Neural cell (in vitro differentiated cells): ENCODE measurements around the gene PBX3.
"Not testable (repeated sequence)": the region's sequence is repeated elsewhere in the genome, so short reads cannot be mapped to it uniquely, and the experiment has no call there.

Experiments used
- CTCF ChIP-seq: fragments of 450-650 bp; IDR thresholded peaks from 2 replicates; pipeline ENCODE4 v1.5.1; 2014; ENCODE audit warnings: antibody characterized with exemption, mild to moderate bottlenecking, moderate library complexity; ENCODE audit not compliant: poor library complexity, severe bottlenecking
- EZH2 ChIP-seq: fragments of 200-600, 300-800 bp; shearing (Covaris generic), sonication (generic); IDR thresholded peaks from 2 replicates; pipeline ENCODE4 v1.6.1; 2014; ENCODE audit warnings: antibody characterized with exemption, low read length, borderline replicate concordance, mild to moderate bottlenecking; ENCODE audit not compliant: insufficient read depth, poor library complexity, severe bottlenecking
- MXI1 ChIP-seq: fragments of 450-650 bp; conservative IDR thresholded peaks from 2 replicates; pipeline ENCODE4 v1.6.1; 2014; ENCODE audit warnings: antibody characterized with exemption, mild to moderate bottlenecking; ENCODE audit not compliant: poor library complexity, severe bottlenecking
- POLR2AphosphoS5 ChIP-seq: IDR thresholded peaks from 2 replicates; pipeline ENCODE4 v1.6.1; 2012
- RAD21 ChIP-seq: fragments of 450-650 bp; conservative IDR thresholded peaks from 2 replicates; pipeline ENCODE4 v1.6.1; 2014; ENCODE audit warnings: antibody characterized with exemption, mild to moderate bottlenecking, moderate library complexity
- REST ChIP-seq: IDR thresholded peaks from 2 replicates; pipeline ENCODE4 v1.6.1; 2012; ENCODE audit warnings: borderline replicate concordance
- SMC3 ChIP-seq: fragments of 450-650 bp; conservative IDR thresholded peaks from 2 replicates; pipeline ENCODE4 v1.6.1; 2014; ENCODE audit warnings: antibody characterized with exemption, mild to moderate bottlenecking, moderate library complexity; ENCODE audit not compliant: poor library complexity
- TAF1 ChIP-seq: IDR thresholded peaks from 2 replicates; pipeline ENCODE4 v1.6.1; 2012; ENCODE audit warnings: low read depth

GRCh38 chr9:125778538-125779219 is 31.5 kb downstream of the PBX3 start:
- TF ChIP-seq CTCF, RAD21, POLR2AphosphoS5, REST, MXI1, EZH2, SMC3, TAF1: not testable (repeated sequence)
